Sigmoid colon (tissue), 4 donors: ENCODE results near the gene DNAL1.

Experiments
- CTCF ChIP-seq, 4 experiments: fragments of 450-650 bp in 3 of 4; fragments of 200-600 bp in 1 of 4; IDR thresholded peaks; one replicate each; pipeline ENCODE4 v1.5.1; 2016 to 2019; ENCODE audit warnings: antibody characterized with exemption in 4 of 4, mild to moderate bottlenecking in 3 of 4, moderate library complexity in 2 of 4
- EP300 ChIP-seq, 4 donors: sonication (generic); formaldehyde crosslinking; IDR thresholded peaks; one replicate each; pipeline ENCODE4 v1.6.1; 2017; ENCODE audit warnings: antibody characterized with exemption in 4 of 4
- POLR2A ChIP-seq, 2 donors: fragments of 450-650 bp; IDR thresholded peaks; one replicate each; pipeline ENCODE4 v1.6.1; 2016; ENCODE audit warnings: antibody characterized with exemption in 2 of 2, mild to moderate bottlenecking in 2 of 2, moderate library complexity in 2 of 2
- POLR2AphosphoS5 ChIP-seq, 4 donors: sonication (generic); formaldehyde crosslinking; IDR thresholded peaks; one replicate each; pipeline ENCODE4 v1.6.1; 2017; ENCODE audit warnings: antibody characterized with exemption in 4 of 4

DNA sequence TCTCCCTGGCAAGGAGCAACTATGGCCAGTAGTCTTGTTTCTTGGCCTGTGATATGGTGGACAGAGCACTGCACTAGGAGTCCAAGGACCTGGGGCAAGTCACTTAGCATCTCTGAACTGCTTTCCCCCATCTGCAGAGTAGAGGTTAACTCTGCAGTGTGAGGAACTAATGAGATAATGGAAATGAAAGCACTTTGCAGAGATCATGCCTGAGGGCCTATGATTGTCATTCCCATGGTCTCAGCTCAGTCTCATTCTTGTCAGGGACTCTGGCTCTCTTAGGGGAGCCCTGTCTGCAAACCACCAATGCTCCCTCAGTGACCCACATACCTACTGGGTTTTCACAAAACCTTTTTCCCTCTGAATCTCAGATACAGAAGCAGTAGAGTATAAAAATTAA lies 75.8 kb downstream of the DNAL1 start:
- TF ChIP-seq CTCF (IDR thresholded peaks at IDR 0.05) (no peak), POLR2A (IDR thresholded peaks at IDR 0.05) (no peak), EP300 (IDR thresholded peaks at IDR 0.05) (no peak), POLR2AphosphoS5 (IDR thresholded peaks at IDR 0.05) (no peak)
